Retinal pigment epithelial cell (primary cell): ENCODE results near the gene PPP2R2C.

Source experiments
- DNase-seq: peaks from one replicate; pipeline ENCODE4 v3.0.0-alpha.2; 2010; ENCODE audit warnings: low read depth
- H3K4me3 ChIP-seq: 2 replicates; pipeline ENCODE4 v1.5.1; 2011; ENCODE audit warnings: mild to moderate bottlenecking, low read length, control low read depth, moderate library complexity
- TF ChIP-seq, protein P1 (sequence below): conservative IDR thresholded peaks from 2 replicates; pipeline ENCODE4 v1.5.1; 2011; ENCODE audit warnings: low read depth, low read length, control low read depth, inconsistent platforms

PPP2R2C gene

GRCh38 chr4:6425911-6426310, 46.5 kb downstream of the PPP2R2C start:
- no peak for DNase-seq
- H3K4me3 ChIP-seq: no peak overlapping the region
- TF ChIP-seq, protein P1, sequence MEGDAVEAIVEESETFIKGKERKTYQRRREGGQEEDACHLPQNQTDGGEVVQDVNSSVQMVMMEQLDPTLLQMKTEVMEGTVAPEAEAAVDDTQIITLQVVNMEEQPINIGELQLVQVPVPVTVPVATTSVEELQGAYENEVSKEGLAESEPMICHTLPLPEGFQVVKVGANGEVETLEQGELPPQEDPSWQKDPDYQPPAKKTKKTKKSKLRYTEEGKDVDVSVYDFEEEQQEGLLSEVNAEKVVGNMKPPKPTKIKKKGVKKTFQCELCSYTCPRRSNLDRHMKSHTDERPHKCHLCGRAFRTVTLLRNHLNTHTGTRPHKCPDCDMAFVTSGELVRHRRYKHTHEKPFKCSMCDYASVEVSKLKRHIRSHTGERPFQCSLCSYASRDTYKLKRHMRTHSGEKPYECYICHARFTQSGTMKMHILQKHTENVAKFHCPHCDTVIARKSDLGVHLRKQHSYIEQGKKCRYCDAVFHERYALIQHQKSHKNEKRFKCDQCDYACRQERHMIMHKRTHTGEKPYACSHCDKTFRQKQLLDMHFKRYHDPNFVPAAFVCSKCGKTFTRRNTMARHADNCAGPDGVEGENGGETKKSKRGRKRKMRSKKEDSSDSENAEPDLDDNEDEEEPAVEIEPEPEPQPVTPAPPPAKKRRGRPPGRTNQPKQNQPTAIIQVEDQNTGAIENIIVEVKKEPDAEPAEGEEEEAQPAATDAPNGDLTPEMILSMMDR: no peak

GRCh38 chr4:6425336-6425735, 47.1 kb downstream of the PPP2R2C start:
- no peak for DNase-seq
- TF ChIP-seq, protein P1: no peak
- no peak overlapping the region for H3K4me3 ChIP-seq

- H3K4me3 ChIP-seq: no peak overlapping the region
- TF ChIP-seq, protein P1: no peak
- no peak for DNase-seq
These were observed 48.0 kb downstream of the PPP2R2C start for GRCh38 chr4:6424425-6424824.

DNA sequence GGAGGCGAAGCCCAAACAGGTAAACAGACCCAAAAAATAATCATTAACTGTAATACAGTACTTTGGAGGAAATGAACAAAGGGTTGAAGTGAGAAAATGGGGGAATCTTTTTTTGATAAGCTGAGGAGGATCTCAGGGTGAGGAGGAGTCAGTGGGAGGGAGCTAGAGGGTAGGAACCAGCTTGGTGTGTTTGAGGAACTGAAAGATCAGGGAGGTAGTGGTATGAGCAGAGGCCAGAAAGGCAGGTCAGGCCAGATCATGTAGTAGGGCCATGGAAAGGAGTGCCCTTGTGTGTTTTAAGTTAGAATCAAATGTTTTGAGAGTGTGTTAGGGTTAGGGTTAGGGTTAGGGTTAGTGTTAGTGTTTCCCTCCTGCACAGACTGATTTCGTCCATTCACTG, 48.8 kb downstream of the PPP2R2C start:
- DNase-seq: no peak
- TF ChIP-seq, protein P1: no peak
- no peak overlapping the region for H3K4me3 ChIP-seq

GRCh38 chr4:6422866-6423265, 49.5 kb downstream of the PPP2R2C start:
- TF ChIP-seq, protein P1: no peak
- no peak overlapping the region for H3K4me3 ChIP-seq
- no peak for DNase-seq

DNA sequence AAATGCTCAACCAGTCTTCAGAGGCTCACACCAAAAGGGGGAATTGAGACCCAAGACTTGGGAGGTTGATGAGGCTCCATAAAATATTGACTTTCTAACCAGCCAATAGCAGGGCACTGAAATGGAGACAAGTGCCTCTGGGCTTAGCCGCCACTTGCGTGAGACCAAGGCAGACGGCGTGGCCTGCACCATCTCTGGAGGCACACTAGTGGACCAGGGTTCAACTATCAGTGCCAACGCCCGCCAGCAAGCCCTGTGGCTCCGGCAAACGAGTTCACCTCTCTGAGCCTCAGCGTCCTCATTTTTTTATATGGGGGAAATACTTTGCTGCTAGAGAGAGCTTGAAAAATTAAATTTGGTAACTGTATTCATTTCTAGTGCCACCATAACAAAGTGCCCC, 50.3 kb downstream of the PPP2R2C start:
- no peak overlapping the region for H3K4me3 ChIP-seq
- DNase-seq: no peak
- TF ChIP-seq, protein P1: no peak

DNA sequence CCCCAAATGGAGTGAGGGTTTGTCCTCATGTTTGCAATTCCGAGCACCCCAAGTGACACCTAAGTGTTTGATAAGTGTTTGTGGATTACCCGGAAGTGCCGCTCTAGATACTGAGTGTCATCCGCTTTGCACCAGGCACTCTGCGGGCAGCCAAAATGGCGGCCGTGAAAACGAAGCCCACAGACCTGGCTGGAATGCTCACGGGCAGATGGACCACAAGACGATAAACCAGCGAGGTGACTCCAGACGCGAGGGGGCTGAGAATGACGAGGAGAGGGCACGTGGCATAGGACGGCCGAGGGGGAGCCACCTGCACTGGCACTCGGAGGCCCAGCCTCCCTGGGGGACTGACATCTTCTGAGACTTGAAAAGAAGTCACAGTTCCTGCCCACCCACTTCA, 51.0 kb downstream of the PPP2R2C start:
- TF ChIP-seq, protein P1: no peak

More for the DNA sequence above, 51.0 kb downstream of the PPP2R2C start:
- no peak overlapping the region for H3K4me3 ChIP-seq
- no peak for DNase-seq
